Suprapubic skin (tissue), 4 donors: Measurements from ENCODE around the gene LGI4.

ENCODE experiments used
- EP300 ChIP-seq: sonication (generic); formaldehyde crosslinking; IDR thresholded peaks from one replicate; pipeline ENCODE4 v1.6.1; 2017; ENCODE audit warnings: antibody characterized with exemption
- POLR2A ChIP-seq, 2 donors: fragments of 450-650 bp; IDR thresholded peaks; one replicate each; pipeline ENCODE4 v1.6.1; 2017; ENCODE audit warnings: antibody characterized with exemption in 2 of 2, mild to moderate bottlenecking in 2 of 2, moderate library complexity in 2 of 2
- POLR2AphosphoS5 ChIP-seq, 3 donors: sonication (generic); formaldehyde crosslinking; IDR thresholded peaks; one replicate each; pipeline ENCODE4 v1.6.1; 2017; ENCODE audit warnings: antibody characterized with exemption in 3 of 3
- TF ChIP-seq, protein P1 (sequence below), 2 donors: fragments of 200-600 bp in 1 of 2; fragments of 450-650 bp in 1 of 2; sonication (generic) in 1 of 2; IDR thresholded peaks; one replicate each; pipeline ENCODE4 v1.5.1; 2016 to 2019; ENCODE audit warnings: antibody characterized with exemption in 2 of 2, mild to moderate bottlenecking in 1 of 2, moderate library complexity in 1 of 2

DNA sequence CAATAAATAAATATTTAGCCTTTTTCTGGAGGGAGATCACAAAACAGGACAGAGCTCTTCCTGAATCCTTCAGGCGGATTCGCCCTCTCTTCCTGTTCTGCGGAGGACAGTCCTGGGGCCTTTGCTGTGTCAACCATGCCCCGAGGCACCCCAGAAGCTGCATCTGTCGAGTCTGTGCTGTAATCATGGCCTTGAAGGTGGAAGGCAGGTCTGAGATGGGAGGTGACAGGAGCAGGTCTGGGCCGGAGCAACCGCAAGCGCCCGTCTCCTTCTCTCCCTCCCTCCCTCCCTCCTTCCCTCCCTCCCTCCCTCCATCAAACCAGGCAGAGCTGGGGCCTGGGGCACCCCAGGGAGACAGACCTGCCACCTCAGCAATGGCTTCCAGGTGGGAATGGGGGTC, 23.9 kb downstream of the LGI4 start:
- TF ChIP-seq, protein P1, sequence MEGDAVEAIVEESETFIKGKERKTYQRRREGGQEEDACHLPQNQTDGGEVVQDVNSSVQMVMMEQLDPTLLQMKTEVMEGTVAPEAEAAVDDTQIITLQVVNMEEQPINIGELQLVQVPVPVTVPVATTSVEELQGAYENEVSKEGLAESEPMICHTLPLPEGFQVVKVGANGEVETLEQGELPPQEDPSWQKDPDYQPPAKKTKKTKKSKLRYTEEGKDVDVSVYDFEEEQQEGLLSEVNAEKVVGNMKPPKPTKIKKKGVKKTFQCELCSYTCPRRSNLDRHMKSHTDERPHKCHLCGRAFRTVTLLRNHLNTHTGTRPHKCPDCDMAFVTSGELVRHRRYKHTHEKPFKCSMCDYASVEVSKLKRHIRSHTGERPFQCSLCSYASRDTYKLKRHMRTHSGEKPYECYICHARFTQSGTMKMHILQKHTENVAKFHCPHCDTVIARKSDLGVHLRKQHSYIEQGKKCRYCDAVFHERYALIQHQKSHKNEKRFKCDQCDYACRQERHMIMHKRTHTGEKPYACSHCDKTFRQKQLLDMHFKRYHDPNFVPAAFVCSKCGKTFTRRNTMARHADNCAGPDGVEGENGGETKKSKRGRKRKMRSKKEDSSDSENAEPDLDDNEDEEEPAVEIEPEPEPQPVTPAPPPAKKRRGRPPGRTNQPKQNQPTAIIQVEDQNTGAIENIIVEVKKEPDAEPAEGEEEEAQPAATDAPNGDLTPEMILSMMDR (IDR thresholded peaks at IDR 0.05) = no peak
- TF ChIP-seq POLR2AphosphoS5 (IDR thresholded peaks at IDR 0.05) (no peak), POLR2A (IDR thresholded peaks at IDR 0.05) (no peak), EP300 (no peak)
